ES-I3 (cell line): Measurements from ENCODE around the gene KLHL36.
"Not testable (repeated sequence)": the region's sequence is repeated elsewhere in the genome, so short reads cannot be mapped to it uniquely, and the experiment has no call there.

Experiments
- H3K36me3 ChIP-seq: 2 replicates; pipeline ENCODE4 v1.6.1; 2013; ENCODE audit warnings: mild to moderate bottlenecking, low read length, control low read depth, moderate library complexity; ENCODE audit not compliant: insufficient read depth
- H3K4me1 ChIP-seq: 2 replicates; pipeline ENCODE4 v1.6.1; 2013; ENCODE audit warnings: mild to moderate bottlenecking, control low read depth, low read length; ENCODE audit not compliant: insufficient read depth
- H3K9ac ChIP-seq: 2 replicates; pipeline ENCODE4 v1.6.1; 2013; ENCODE audit warnings: low read depth, mild to moderate bottlenecking, low read length, moderate library complexity
- H3K9me3 ChIP-seq: 2 replicates; pipeline ENCODE4 v1.6.1; 2013; ENCODE audit warnings: mild to moderate bottlenecking, low read length, moderate library complexity; ENCODE audit not compliant: control insufficient read depth, insufficient read depth

KLHL36 gene

DNA sequence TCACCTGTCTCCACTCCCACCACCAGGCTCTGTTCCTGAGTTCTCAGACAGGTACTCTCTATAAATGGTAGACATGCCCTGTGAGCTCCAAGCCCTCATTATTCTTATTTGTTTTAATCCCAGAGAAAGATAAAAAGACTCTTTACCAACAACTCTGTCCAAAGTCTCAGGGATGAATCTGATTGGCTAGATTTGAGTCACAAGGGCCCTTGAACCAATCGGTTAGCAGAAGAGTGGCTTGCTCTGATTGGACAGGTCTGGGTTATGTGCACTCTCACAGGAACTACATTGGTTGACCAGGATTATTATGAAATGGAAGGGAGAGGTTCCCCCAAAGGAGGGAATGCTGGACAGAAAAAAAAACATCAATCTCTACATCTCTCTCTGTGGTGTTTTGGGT is 37.9 kb upstream of the KLHL36 start:
- Histone ChIP-seq H3K9ac (no peak overlapping the region), H3K4me1 (peaks cover 15% of the 10 kb centered on the region; the same call in 1 of the 2 replicates), H3K36me3 (peaks cover 12% of the 10 kb centered on the region), H3K9me3 (peaks cover 4% of the 10 kb centered on the region; the same call in 1 of the 2 replicates)

DNA sequence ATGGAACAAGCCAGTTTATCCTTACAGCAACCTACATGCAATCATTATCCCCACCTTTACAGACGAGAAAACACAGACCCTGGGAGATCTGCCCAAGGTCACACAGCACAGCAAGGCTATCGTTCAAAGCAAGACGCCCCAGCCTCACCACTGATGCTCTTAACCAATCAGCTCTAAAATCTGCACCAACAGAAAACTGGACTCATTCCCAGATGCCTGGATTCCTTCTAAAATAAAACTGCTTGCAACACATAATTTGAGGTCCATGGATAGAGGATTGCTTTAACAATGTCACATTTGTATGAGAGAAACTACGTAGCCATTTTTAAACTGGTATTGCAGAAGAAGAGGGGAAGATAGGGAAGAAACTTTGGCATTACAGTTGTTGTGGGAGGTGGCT is 37.3 kb upstream of the KLHL36 start:
- peaks cover 12% of the 10 kb centered on the region for H3K36me3 ChIP-seq
- H3K9ac ChIP-seq: no peak overlapping the region
- H3K9me3 ChIP-seq: no peaks in the 10 kb centered on the region
- H3K4me1 ChIP-seq: peaks cover 21% of the 10 kb centered on the region; the same call in 1 of the 2 replicates

DNA sequence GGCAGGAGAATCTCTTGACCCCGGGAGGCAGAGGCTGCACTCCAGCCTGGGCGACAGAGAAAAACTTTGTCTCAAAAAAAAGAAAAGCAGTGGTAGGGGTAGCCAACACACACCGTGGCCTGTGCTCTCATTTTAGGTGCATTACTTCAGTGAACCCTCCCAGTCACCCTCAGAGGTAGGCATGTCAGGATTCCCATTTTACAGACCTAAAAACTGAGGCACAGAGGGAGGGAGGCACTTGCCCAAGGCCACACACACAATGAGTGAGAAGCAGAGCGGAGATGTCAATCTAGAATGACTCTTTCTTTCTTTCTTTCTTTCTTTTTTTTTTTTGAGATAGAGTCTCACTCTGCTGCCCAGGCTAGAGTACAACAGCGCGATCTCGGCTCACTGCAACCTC is 35.6 kb upstream of the KLHL36 start:
- Histone ChIP-seq H3K9me3 (no peaks in the 10 kb centered on the region), H3K4me1 (peaks cover 21% of the 10 kb centered on the region; the same call in 1 of the 2 replicates), H3K36me3 (peaks cover 12% of the 10 kb centered on the region), H3K9ac (no peak overlapping the region)

DNA sequence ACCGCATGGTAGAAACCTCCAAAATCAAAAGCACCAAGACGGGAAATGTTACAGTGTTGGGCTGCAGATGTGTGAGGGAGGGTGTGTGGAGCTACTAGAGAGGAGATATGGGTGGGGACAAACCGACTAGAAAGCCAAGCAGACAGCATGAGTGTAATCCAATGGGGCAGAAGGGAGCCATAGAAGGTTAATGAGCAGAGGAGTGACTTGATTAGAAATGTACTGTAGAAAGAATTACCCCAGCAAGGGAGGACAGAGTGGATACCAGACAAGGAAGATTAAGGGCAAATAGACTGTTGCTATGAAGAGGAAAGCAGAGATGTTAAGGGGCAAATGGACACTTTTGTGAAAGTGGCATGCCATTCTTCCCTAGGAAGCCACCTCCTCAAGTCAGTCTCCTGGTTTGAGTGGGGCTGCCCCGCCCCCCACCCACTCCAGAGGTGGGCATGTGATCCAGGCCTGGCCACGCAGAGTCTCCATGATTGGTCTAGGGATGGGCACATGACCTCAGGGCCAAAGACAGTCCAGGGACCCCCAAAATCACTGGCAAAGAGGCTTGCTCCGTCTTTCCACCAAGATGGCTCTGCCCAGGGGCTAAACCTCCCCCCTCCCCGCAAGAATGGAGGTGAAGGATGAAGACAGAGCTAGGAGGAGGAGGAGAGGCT is 34.8 kb upstream of the KLHL36 start:
- Histone ChIP-seq H3K9ac (no peak overlapping the region), H3K4me1 (peaks cover 21% of the 10 kb centered on the region; the same call in 1 of the 2 replicates), H3K9me3 (no peaks in the 10 kb centered on the region), H3K36me3 (peaks cover 12% of the 10 kb centered on the region)

DNA sequence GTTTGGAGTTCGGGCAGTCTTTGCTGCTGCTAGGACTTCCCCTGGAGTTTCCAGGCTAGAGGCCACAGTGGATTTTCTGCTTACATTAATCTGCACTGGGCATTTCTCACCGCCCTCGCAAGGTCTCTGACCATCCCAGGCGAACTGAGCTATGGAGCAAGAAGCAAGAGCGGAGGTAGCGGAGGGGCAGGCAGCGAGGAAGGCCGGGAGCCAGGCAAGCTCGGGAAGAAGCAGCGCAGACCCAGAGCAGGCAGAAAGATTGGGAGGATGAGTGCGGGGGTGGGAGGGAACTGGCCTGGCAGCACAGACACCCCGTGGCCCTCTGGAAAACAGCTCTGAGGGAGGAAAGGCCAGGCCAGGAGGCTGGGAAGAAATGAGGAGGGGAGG is 34.2 kb upstream of the KLHL36 start:
- Histone ChIP-seq H3K36me3 (peaks cover 12% of the 10 kb centered on the region), H3K9me3 (no peaks in the 10 kb centered on the region), H3K9ac (no peak overlapping the region), H3K4me1 (peaks cover 21% of the 10 kb centered on the region; the same call in 1 of the 2 replicates)

DNA sequence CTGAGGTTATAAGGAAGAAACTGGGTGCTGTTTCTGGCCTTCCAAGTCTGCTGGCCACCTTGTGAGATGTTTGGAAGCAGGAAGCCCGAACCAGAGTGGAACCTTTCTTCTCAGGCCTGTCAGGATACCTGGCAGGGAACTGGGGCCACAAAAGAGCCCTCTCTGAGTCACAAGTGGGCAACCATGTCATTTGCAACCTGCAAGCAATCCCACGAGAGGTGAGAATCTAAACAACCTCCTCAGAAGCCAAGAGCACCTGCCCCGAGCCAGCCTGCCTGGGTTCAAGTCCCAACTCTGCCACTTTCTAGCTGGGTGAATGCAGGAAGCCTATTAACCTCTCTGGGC is 33.7 kb upstream of the KLHL36 start:
- Histone ChIP-seq H3K9ac (no peak overlapping the region), H3K9me3 (no peaks in the 10 kb centered on the region), H3K4me1 (peaks cover 27% of the 10 kb centered on the region), H3K36me3 (peaks cover 12% of the 10 kb centered on the region)

DNA sequence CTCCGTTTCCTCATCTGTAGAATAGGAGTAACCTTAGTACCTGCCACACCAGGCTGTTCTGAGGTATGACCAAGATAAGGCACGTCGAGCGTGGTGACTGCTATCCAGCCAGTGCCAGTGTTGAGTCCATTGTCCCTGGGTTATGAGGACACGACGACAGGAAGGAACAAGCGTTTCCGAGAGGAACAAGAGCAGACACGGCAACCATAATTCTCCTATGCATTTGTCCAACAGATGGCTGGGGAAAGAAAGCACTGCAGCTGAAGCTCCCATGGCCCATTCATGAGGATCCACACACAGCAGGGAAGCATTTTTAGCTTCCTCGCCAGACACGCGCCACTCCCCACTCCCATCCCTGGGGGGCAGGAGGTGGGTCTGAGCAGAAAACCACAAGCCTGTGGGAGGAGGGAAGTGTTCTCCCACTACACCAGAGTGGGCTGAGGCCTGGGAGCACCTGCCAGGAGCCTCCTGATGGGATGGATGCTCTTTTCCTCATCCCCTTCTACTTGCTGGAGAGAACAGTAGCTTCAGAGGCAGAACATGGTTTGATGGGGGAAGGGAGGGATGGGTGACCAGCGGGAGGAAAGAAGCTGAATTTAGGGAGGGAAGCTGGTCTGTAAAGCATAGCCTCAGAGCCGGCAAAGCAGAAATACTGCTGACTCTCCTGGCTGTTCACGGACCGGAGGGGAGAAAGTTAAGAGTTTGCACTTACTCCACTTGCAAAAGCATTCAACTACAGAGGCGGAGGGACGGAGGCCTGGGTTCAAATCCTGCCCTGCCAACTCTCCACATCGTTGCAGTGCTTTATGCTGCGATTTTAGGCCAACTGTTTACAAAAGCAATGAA is 33.1 kb upstream of the KLHL36 start:
- no peaks in the 10 kb centered on the region for H3K9me3 ChIP-seq
- no peak overlapping the region for H3K9ac ChIP-seq
- H3K4me1 ChIP-seq: peaks cover 28% of the 10 kb centered on the region
- peaks cover 12% of the 10 kb centered on the region for H3K36me3 ChIP-seq

DNA sequence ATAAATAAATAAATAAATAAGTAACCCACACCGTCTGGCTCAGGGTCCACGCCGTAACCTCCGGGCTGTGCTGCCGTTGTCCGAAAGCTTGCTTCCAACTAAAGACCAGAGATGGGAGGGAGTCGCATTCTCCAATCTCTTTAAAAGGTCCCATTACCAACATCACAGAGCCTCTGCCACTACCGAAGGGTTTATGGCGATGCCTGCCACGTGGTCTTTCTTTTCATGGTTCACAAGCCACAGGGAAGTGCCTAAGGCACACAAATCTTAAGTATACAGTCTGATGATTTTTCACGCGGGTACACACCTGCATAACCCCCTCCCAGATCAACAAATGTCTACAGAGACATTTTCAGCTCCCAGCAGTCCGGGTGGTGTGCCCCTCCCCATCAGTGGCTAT is 31.8 kb upstream of the KLHL36 start:
- Histone ChIP-seq H3K9ac (peak overlapping the region; percentile 77), H3K4me1 (peaks cover 28% of the 10 kb centered on the region)

DNA sequence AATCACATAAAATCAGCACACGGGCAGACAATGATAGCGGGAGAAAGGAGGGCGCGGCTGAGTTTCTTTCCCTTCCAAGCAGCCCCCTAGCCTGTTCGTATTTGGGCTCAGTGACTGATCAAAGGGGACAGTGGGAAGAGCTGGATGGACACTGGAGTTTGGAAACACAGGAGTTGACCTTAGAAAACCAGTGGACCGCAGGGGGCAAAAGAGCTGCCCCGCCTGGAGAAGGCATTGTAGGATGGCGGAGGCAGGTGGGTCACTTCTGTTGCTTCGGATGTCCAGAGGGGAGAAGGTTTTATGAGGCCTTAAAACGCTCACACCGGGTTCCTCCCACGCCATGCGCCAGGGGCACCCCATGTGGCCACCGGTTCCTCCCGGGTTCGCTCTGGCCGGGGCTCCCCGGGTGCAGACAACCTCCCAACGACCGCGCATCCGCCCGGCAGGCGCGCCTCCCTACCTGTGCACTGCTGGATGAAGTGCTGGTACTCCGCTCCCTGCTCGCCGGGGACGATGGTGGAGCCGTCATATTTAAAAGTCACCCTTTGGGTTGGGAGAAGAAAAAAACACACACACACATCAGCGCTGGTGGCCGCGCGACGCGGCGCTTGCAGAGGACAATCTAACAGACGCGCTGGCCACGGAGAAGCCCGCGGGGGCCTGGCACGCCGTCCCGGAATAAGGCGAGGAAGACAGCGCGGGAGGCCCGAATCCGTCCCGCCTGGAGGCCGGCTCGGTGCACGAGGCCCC is 31.1 kb upstream of the KLHL36 start:
- H3K36me3 ChIP-seq: peaks cover 10% of the 10 kb centered on the region; the same call in 1 of the 2 replicates
- H3K9me3 ChIP-seq: no peaks in the 10 kb centered on the region
- peak overlapping the region; percentile 77 for H3K9ac ChIP-seq
- H3K4me1 ChIP-seq: peaks cover 28% of the 10 kb centered on the region

More for the DNA sequence above, 31.8 kb upstream of the KLHL36 start:
- Histone ChIP-seq H3K9me3 (no peaks in the 10 kb centered on the region), H3K36me3 (peaks cover 10% of the 10 kb centered on the region; the same call in 1 of the 2 replicates)

DNA sequence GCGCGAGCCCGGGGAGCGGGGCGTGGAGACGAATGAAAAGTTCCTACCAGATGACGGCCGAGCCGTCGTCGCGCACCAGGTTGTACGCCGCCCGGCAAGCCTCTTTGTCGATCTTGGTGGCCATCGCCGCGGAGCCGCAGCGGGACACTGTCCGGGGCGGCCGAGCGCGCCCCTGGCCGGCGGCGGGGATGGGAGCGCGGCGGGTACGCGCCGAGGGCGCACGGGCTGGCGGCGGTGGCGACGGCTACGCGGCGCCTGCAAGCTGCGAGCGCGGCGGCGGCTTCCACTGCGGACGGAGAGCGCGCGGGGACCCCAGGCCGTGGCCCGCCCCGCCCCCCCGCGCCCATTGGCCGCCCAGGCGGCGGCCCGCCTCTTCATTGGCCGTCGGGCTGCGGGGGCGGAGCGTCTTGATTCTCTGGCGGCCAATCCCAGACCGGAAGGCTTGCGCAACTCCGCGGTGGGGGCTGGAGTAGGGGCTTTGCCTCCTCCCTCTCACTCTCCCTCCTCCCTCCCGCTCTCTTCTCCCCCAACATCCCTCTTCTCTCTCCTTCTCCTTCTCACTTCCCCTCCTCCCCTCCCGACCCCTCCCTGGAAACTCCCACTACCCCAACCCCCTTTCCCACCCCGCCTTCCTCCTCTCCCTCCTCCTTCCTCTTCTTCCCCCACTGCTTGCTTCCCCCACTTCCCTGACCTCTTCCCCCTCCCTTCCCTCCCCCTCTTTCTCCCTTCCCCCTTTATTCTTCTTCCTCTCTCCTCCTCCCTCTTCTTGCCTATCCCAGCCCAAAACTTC is 30.3 kb upstream of the KLHL36 start, which contains the start of gene COTL1:
TSS of gene COTL1 (minus strand) at position 288 of the 790 bp plus-strand sequence. CDS start at position 124, 164 bp downstream.
- no peaks in the 10 kb centered on the region for H3K9me3 ChIP-seq
- H3K4me1 ChIP-seq: peaks cover 28% of the 10 kb centered on the region
- H3K9ac ChIP-seq: peak within 1 kb of the TSS; percentile 77
- peaks cover 6% of the 10 kb centered on the region; the same call in 1 of the 2 replicates for H3K36me3 ChIP-seq

DNA sequence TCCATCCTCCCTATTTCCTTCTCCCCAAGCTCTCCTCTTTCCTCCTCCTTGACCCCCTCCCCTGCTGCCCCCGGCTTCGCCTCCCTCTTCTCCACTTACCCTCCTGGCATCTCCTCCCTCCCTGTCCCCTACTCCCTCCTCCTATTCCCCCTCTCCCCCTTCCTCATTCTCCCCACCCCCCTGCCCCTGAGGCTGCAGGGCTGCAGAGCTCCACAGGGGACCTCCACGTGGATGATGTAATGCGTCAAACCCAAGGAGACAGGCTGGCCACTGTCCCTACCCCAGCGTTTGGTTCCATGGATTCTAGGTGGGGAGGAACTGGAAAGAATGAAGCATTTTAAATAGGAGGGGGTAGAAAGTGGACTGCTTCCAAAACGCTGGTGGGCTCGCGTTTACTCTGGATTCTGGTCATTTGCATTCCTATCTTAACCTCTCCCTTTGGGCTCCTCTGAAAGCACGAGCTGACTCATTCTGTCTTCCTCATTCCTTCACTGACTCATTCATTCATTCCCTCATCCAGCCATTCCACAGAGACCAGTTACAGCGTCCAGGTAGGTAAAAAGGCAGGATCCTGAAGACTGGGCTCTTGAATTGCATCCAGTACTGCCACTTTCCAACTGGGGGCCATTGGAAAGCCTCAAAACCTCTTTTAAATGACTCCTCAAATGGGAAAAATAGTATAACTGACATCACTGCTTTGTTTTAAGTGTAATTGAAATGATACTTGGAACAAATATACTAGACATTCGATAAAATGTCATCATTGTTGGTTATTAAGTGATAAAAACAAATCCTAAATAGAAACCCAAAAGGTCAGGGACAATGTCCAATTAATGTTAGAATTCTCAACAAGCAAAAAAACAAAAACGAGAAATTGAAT is 29.5 kb upstream of the KLHL36 start:
- H3K9me3 ChIP-seq: no peaks in the 10 kb centered on the region
- peaks cover 6% of the 10 kb centered on the region; the same call in 1 of the 2 replicates for H3K36me3 ChIP-seq
- peak overlapping the region; percentile 58 for H3K9ac ChIP-seq
- H3K4me1 ChIP-seq: peaks cover 27% of the 10 kb centered on the region

DNA sequence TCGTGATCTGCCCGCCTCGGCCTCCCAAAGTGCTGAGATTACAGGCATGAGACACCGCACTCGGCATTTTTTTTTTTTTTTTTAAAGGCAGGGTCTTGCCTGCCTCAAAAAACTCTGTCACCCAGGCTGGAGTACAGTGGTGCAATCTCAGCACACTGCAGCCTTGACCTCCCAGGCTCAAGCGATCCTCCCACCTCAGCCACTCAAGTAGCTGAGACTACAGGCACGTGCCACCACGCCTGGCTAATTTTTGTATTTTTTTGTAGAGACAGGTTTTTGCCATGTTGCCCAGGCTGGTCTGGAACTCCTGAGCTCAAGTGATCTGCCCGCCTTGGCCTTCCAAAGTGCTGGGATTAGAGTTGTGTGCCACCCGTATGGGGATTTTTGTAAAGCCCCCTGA is 27.4 kb upstream of the KLHL36 start:
- not testable (repeated sequence) for H3K9me3 ChIP-seq, H3K9ac ChIP-seq, H3K36me3 ChIP-seq, H3K4me1 ChIP-seq

DNA sequence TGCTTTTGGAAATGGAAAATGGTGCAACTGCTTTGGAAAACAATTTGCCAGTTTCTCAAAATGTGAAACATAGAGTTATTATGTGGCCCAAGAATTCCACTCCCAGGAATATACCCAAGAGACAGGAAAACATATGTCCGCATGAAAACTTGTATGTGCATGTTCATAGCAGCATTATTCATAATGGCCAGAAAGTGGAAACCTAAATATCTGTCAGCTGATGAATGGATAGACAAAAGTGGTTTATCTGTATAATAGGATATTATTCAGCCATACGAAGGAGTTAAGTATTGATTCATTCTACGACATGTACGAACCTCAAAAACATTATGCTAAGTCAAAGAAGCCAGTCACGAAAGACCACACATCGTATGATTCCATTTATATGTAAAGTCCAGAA is 22.8 kb upstream of the KLHL36 start:
- H3K4me1 ChIP-seq: 0 out of 2 replicates have a peak, but pooled peaks cover 5% of the 10 kb centered on the region
- no peaks in the 10 kb centered on the region for H3K9me3 ChIP-seq
- H3K36me3 ChIP-seq: no peaks in the 10 kb centered on the region

More for the DNA sequence above, 22.8 kb upstream of the KLHL36 start:
- H3K9ac ChIP-seq: no peak overlapping the region
